Ramos (cell line): Measurements from ENCODE around the gene PTPRJ.
"Not testable (repeated sequence)": the region's sequence is repeated elsewhere in the genome, so short reads cannot be mapped to it uniquely, and the experiment has no call there.

Experiments
- in situ Hi-C: fragments of 300-500 bp; cut with MboI; formaldehyde crosslinking; loops from one replicate; pipeline ENCODE4 v1.14.3; 2022; ENCODE audit warnings: low sequenced_read_pairs; ENCODE audit not compliant: unreplicated experiment

Gene PTPRJ

GRCh38 chr11:47980088-47980906 lies at the start of gene PTPRJ:
Gene PTPRJ (plus strand): TSS chr11:47980559. CDS start chr11:47980913, 354 bp downstream.
- in situ Hi-C loops = no loop called here

- in situ Hi-C loops = no loop called here
Measured at GRCh38 chr11:47932544-47932943, 47.8 kb upstream of the PTPRJ start.

- in situ Hi-C loops = not testable (repeated sequence)
Measured at GRCh38 chr11:47933797-47934196, 46.6 kb upstream of the PTPRJ start.

- in situ Hi-C loops = loop anchor here (5.0 kb wide), 1 partner anchor 173 kb away; no protein-coding TSS in a partner anchor
Measured at GRCh38 chr11:47938791-47939560, 41.4 kb upstream of the PTPRJ start.

GRCh38 chr11:47940904-47941649 lies 39.3 kb upstream of the PTPRJ start:
- in situ Hi-C loops = no loop called here

- in situ Hi-C loops = no loop called here
Measured at GRCh38 chr11:47941907-47942558, 38.3 kb upstream of the PTPRJ start.

GRCh38 chr11:47943721-47944586 lies 36.4 kb upstream of the PTPRJ start:
- in situ Hi-C loops = no loop called here

- in situ Hi-C loops = no loop called here
Measured at GRCh38 chr11:47944632-47945031, 35.7 kb upstream of the PTPRJ start.

- in situ Hi-C loops = no loop called here
Measured at GRCh38 chr11:47946682-47947559, 33.4 kb upstream of the PTPRJ start.

- in situ Hi-C loops = no loop called here
Measured at GRCh38 chr11:47948137-47948536, 32.2 kb upstream of the PTPRJ start.

- in situ Hi-C loops = not testable (repeated sequence)
Measured at GRCh38 chr11:47949001-47949675, 31.2 kb upstream of the PTPRJ start.

GRCh38 chr11:47950396-47950795 lies 30.0 kb upstream of the PTPRJ start:
- in situ Hi-C loops = no loop called here

GRCh38 chr11:47951504-47951903 lies 28.9 kb upstream of the PTPRJ start:
- in situ Hi-C loops = not testable (repeated sequence)

GRCh38 chr11:47955061-47955755 lies 25.2 kb upstream of the PTPRJ start:
- in situ Hi-C loops = no loop called here

- in situ Hi-C loops = no loop called here
Measured at GRCh38 chr11:47960015-47960414, 20.3 kb upstream of the PTPRJ start.

- in situ Hi-C loops = no loop called here
Measured at GRCh38 chr11:47961383-47961782, 19.0 kb upstream of the PTPRJ start.

- in situ Hi-C loops = no loop called here
Measured at GRCh38 chr11:47964546-47964945, 15.8 kb upstream of the PTPRJ start.
